Activated T-helper 1 cell treated with anti-CD3 and anti-CD28 coated beads, Interleukin-12 subunit alpha, Interleukin-12 subunit beta, Interleukin-2, Interleukin-4 antibody, amounts not matched to agents 30 ng/mL and 10 ng/mL and 1 ng/mL, durations not matched to agents 14 hours and 24 hours and 36 hours (primary cell): ENCODE measurements around the gene MAGI1. TPM values are rescaled to one million over a fixed set of nuclear protein-coding genes. Genes with fewer than 3 reads are reported as not detected.

Source experiments
- DNase-seq: peaks from one replicate; pipeline ENCODE4 v3.0.0; 2021; ENCODE audit warnings: low spot score
- H3K27ac Mint-ChIP-seq: one replicate; pipeline ENCODE4 v1.8.0; 2021; ENCODE audit warnings: mild to moderate bottlenecking, mixed read lengths
- H3K27me3 Mint-ChIP-seq: one replicate; pipeline ENCODE4 v1.8.0; 2022; ENCODE audit warnings: mild to moderate bottlenecking, moderate library complexity, mixed read lengths; ENCODE audit not compliant: insufficient read depth
- H3K36me3 Mint-ChIP-seq: one replicate; pipeline ENCODE4 v1.8.0; 2021; ENCODE audit warnings: low read depth, mixed read lengths
- H3K4me1 Mint-ChIP-seq: one replicate; pipeline ENCODE4 v1.8.0; 2021; ENCODE audit warnings: low read depth, mixed read lengths
- H3K4me3 Mint-ChIP-seq: one replicate; pipeline ENCODE4 v1.8.0; 2021; ENCODE audit warnings: mild to moderate bottlenecking, moderate library complexity, mixed read lengths
- H3K9me3 Mint-ChIP-seq: one replicate; pipeline ENCODE4 v1.8.0; 2021; ENCODE audit warnings: mixed read lengths
- intact Hi-C: fragments of 100-400 bp; cut with micrococcal nuclease; formaldehyde crosslinking; loops from one replicate; pipeline ENCODE4 v1.15.1; 2024
- total RNA-seq: library from RNA; stranded (reverse); gene quantifications from 2 replicates; pipeline ENCODE4 v1.2.3, GENCODE V29; 2022

MAGI1 gene
- total RNA-seq, 1 donor from 2014 or later: 0.75 TPM

GRCh38 chr3:65408531-65409175 lies 630.1 kb downstream of the MAGI1 start:
- no peak for DNase-seq
- no peaks in the 10 kb centered on the region for H3K27me3 Mint-ChIP-seq
- no peaks in the 10 kb centered on the region for H3K4me1 Mint-ChIP-seq
- intact Hi-C loops: no loop called here
- no peak overlapping the region for H3K4me3 Mint-ChIP-seq
- H3K27ac Mint-ChIP-seq: no peak overlapping the region
- no peaks in the 10 kb centered on the region for H3K36me3 Mint-ChIP-seq
- H3K9me3 Mint-ChIP-seq: no peaks in the 10 kb centered on the region

- Mint-ChIP-seq H3K4me3 (no peak overlapping the region), H3K27me3 (no peaks in the 10 kb centered on the region), H3K27ac (no peak overlapping the region), H3K4me1 (no peaks in the 10 kb centered on the region), H3K9me3 (no peaks in the 10 kb centered on the region), H3K36me3 (no peaks in the 10 kb centered on the region)
- intact Hi-C loops: no loop called here
- no peak for DNase-seq
Observed at GRCh38 chr3:65406470-65406869, 632.2 kb downstream of the MAGI1 start.

DNA sequence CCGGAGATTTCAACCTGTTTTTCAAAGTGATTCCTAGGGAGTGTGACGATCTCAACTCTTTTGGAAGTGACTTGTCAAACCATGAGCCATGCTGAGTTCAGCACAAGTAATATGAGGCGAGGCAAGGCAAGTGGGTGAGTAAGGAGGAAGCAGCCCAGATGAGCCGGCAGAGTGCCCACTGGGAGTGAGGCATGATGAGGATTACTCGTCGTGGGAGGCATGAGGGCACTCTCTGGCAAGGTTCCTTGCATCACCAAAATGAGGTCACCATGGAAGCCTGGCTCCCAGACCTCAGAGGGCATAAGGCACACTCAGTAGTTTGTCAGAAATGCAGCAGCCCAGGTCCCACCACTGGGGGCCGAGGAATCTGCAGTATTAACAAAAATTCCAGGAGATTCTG lies 636.1 kb downstream of the MAGI1 start:
- Mint-ChIP-seq H3K9me3 (no peaks in the 10 kb centered on the region), H3K27ac (no peak overlapping the region), H3K36me3 (no peaks in the 10 kb centered on the region), H3K4me3 (no peak overlapping the region), H3K27me3 (no peaks in the 10 kb centered on the region), H3K4me1 (no peaks in the 10 kb centered on the region)
- no peak for DNase-seq
- intact Hi-C loops: no loop called here

DNA sequence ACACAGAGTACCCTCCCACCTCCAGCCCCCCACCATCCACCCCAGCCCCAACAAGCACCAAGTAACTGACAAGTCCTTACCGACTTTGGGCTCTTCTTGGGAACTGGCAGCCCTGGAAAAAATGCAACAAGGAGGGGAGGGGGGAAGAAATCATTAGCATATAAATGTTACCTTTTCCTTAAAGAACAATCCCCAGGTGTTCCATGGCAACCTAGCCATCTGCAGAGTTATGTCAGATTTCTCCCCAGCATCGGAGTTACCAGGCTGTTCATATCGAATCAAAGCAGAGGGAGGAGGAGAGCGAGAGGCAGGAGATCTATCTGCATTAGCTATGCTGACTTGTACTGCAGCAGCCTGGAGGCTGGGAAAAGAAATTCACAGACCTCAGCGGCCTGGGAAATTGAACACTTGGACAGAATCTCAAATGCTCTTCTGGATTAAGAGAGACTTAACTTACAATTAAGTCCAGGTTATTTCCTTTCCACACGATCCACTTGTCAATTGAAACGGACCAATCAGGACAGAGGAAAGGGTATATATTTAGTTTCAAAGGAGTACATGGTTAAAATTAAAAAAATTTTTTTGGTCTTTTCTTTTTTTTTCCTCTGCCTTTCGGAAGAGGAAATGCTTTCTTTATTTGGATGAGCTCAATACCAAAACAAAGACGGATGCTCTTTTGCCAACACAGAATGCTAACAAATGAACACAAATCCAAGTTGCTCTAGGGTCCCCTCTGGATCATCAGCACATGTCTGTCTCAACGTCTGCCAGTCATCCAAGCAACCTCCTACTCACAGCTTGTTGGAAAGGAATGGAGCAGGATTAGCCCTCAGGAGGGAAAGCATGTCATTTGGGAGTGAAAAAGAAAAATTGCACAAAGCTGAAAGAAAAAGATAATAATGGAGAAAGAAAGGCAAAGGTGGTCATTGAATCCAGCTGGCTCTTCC lies 637.1 kb downstream of the MAGI1 start:
- Mint-ChIP-seq H3K27ac (no peak overlapping the region), H3K27me3 (no peaks in the 10 kb centered on the region), H3K4me1 (no peaks in the 10 kb centered on the region), H3K36me3 (no peaks in the 10 kb centered on the region), H3K4me3 (no peak overlapping the region), H3K9me3 (peaks cover 3% of the 10 kb centered on the region)
- no peak for DNase-seq
- intact Hi-C loops: no loop called here

DNA sequence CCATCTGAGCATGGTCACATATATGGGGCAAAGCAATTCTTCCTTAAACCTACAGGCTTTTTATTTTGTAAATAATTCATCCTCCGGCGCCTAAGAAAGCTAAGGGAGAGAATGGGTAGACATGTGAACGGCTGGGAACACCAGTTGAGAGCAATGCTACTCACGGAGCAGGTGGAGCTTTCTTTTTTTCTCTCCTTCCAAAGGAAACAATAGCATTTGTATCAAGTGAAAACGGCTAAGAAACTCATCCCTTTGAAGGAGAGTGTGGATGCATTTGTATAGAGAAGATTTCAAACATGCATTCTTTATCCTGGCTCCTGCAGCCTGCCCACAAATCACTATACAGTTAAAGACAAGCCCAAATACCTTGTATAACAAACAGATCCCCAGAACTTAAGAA lies 637.8 kb downstream of the MAGI1 start:
- DNase-seq: no peak
- Mint-ChIP-seq H3K36me3 (no peaks in the 10 kb centered on the region), H3K27me3 (no peaks in the 10 kb centered on the region), H3K27ac (no peak overlapping the region), H3K4me1 (no peaks in the 10 kb centered on the region), H3K4me3 (no peak overlapping the region), H3K9me3 (peaks cover 4% of the 10 kb centered on the region)
- intact Hi-C loops: no loop called here

DNA sequence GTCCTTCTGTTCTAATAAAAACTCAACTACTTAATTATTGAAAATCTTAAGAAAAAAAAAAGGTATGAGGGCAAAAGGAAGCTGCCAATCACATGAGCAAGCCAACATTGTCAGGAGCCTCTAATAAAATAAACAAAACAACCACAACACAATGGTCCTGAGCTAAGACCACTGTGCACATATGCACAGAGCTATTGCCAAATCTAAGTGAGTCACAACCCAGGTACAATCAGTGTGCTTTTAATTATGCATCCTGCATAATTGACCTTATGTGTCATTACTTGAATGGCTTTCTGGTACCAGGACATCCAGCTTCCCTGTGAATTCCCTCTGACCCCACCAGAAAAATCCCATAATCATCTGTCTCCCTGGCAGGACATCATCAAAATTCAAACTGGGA lies 639.8 kb downstream of the MAGI1 start:
- Mint-ChIP-seq H3K36me3 (no peaks in the 10 kb centered on the region), H3K4me3 (no peak overlapping the region), H3K27me3 (no peaks in the 10 kb centered on the region), H3K4me1 (no peaks in the 10 kb centered on the region), H3K27ac (no peak overlapping the region), H3K9me3 (peaks cover 4% of the 10 kb centered on the region)
- DNase-seq: no peak
- intact Hi-C loops: no loop called here

DNA sequence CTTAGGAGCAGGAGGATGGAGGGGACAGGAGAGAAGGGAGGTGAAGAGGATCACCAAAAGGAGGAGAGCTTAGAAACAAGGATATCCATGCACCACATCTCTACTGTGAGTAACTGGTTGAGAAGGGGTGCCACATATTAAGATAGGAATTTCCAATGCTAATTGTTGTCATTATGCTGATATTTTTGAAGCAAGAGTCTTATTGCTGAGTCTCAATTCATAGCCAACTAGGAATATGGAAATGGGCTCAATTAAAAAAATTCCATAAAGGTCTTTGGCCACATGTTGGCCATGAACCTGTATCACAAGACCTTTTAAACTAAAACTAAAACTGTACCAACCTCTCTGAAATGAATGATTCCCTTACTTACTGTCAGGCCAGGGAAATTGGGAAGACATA lies 642.6 kb downstream of the MAGI1 start:
- no peak overlapping the region for H3K27ac Mint-ChIP-seq

DNA sequence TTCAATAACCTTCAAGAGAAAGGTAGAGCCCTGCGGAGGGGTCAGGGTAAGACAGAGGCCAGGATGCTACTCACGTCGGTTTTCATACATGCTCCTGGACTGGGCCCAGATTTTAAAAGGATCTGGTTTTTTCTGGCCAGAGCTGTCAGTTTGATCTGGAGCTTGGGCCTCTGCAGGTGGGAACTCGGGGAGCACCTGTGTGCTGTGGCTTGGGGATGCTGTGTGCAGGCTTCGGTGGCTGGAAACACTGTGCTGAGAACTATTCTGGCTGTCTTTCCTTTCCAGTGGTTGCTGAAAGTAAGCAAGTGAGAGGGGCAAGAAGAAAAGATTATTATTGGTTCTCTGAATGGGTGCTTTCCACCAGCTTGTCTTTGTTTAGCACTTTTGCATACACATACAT lies 647.6 kb downstream of the MAGI1 start:
- intact Hi-C loops: no loop called here
- Mint-ChIP-seq H3K4me1 (no peaks in the 10 kb centered on the region), H3K9me3 (no peaks in the 10 kb centered on the region), H3K27ac (no peak overlapping the region), H3K4me3 (no peak overlapping the region), H3K36me3 (no peaks in the 10 kb centered on the region), H3K27me3 (no peaks in the 10 kb centered on the region)
- DNase-seq: no peak

More for the DNA sequence above, 642.6 kb downstream of the MAGI1 start:
- H3K36me3 Mint-ChIP-seq: no peaks in the 10 kb centered on the region
- H3K9me3 Mint-ChIP-seq: peaks cover 4% of the 10 kb centered on the region
- H3K4me1 Mint-ChIP-seq: no peaks in the 10 kb centered on the region
- no peak overlapping the region for H3K4me3 Mint-ChIP-seq
- intact Hi-C loops: no loop called here
- H3K27me3 Mint-ChIP-seq: no peaks in the 10 kb centered on the region
- DNase-seq: no peak

GRCh38 chr3:65385805-65386204 lies 652.9 kb downstream of the MAGI1 start:
- Mint-ChIP-seq H3K4me3 (no peak overlapping the region), H3K36me3 (no peaks in the 10 kb centered on the region), H3K27me3 (no peaks in the 10 kb centered on the region), H3K27ac (no peak overlapping the region), H3K4me1 (no peaks in the 10 kb centered on the region), H3K9me3 (no peaks in the 10 kb centered on the region)
- DNase-seq: no peak
- intact Hi-C loops: no loop called here

GRCh38 chr3:65381496-65382010 lies 657.2 kb downstream of the MAGI1 start:
- Mint-ChIP-seq H3K27me3 (no peaks in the 10 kb centered on the region), H3K4me3 (no peak overlapping the region)

GRCh38 chr3:65379223-65379622 lies 659.5 kb downstream of the MAGI1 start:
- Mint-ChIP-seq H3K4me3 (no peak overlapping the region), H3K9me3 (no peaks in the 10 kb centered on the region), H3K36me3 (no peaks in the 10 kb centered on the region), H3K27ac (no peak overlapping the region), H3K4me1 (no peaks in the 10 kb centered on the region), H3K27me3 (no peaks in the 10 kb centered on the region)
- no peak for DNase-seq
- intact Hi-C loops: no loop called here

More at GRCh38 chr3:65381496-65382010, 657.2 kb downstream of the MAGI1 start:
- DNase-seq: no peak
- no peak overlapping the region for H3K27ac Mint-ChIP-seq
- H3K4me1 Mint-ChIP-seq: no peaks in the 10 kb centered on the region
- intact Hi-C loops: no loop called here
- H3K9me3 Mint-ChIP-seq: no peaks in the 10 kb centered on the region
- no peaks in the 10 kb centered on the region for H3K36me3 Mint-ChIP-seq

GRCh38 chr3:65377637-65378036 lies 661.1 kb downstream of the MAGI1 start:
- H3K27me3 Mint-ChIP-seq: no peaks in the 10 kb centered on the region
- DNase-seq: no peak
- intact Hi-C loops: no loop called here

DNA sequence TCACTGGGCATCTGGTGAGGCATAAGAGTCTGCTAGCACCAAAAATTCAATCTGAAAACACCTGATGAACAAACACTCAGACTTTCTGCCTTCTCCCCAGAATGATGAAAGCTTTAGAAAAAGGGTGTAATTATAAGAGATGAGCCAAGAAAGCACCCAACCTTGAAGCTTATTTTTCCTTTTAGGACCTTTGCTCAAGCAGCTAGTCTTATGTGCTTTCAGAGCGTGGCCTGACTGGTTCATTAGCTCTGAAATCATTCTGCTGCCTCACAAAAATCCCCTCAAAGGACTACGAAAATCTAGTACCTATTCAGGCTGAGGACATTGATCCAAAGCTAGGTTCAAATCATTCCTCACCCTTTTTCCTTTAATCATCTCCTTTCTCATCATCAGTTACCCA lies 662.3 kb downstream of the MAGI1 start:
- peaks cover 7% of the 10 kb centered on the region for H3K9me3 Mint-ChIP-seq
- H3K27me3 Mint-ChIP-seq: no peaks in the 10 kb centered on the region
- no peak overlapping the region for H3K4me3 Mint-ChIP-seq
- intact Hi-C loops: no loop called here
- no peak for DNase-seq
- no peaks in the 10 kb centered on the region for H3K36me3 Mint-ChIP-seq
- H3K27ac Mint-ChIP-seq: no peak overlapping the region
- no peaks in the 10 kb centered on the region for H3K4me1 Mint-ChIP-seq

More at GRCh38 chr3:65377637-65378036, 661.1 kb downstream of the MAGI1 start:
- H3K27ac Mint-ChIP-seq: no peak overlapping the region
- H3K4me3 Mint-ChIP-seq: no peak overlapping the region
- H3K36me3 Mint-ChIP-seq: no peaks in the 10 kb centered on the region
- no peaks in the 10 kb centered on the region for H3K4me1 Mint-ChIP-seq
- H3K9me3 Mint-ChIP-seq: no peaks in the 10 kb centered on the region
